HG02870 (cell line): Measurements from ENCODE around the gene POLR2H.
A peak's percentile ranks its signal among the peaks of the same experiment; 100 is the strongest.

ENCODE experiments used
- ATAC-seq: cut with Tn5 transposase; IDR thresholded peaks from one replicate; pipeline ENCODE4 v1.9.1; 2021; ENCODE audit warnings: mild to moderate bottlenecking, moderate library complexity; ENCODE audit not compliant: unreplicated experiment

POLR2H gene

DNA sequence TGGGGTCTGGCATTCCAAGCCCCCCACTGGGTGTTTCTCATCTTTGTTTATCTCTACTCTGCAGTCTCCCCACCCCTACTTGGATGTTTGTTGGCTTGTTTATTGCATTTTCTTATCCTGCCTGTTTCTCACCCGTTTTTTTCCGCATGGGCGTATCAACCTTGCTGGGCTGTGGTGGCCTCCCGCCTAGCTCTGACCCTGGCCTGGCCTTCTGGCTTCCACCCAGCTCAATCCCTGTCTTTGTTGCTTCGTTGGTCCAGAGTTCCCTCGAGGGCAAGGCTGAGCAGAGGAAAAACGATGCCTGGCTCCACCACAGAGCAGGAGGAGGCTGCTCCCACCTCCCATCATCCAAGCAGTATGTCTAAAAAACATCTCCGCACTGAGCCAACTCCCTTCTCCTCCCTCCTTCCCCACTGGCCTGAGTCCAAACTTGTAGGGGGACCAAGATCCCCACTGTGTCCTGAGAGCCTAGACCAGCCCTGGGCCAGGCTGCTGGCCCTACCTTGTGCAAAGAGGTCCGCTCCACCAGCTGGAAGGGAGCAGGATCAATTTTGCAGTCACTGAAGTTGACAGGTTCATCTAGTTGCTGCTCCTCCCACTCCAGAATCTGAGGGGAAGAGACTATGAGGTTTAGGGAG lies 9.9 kb upstream of the POLR2H start:
- ATAC-seq = no peak

- no peak for ATAC-seq
Measured at GRCh38 chr3:184352149-184352785, 9.2 kb upstream of the POLR2H start.

DNA sequence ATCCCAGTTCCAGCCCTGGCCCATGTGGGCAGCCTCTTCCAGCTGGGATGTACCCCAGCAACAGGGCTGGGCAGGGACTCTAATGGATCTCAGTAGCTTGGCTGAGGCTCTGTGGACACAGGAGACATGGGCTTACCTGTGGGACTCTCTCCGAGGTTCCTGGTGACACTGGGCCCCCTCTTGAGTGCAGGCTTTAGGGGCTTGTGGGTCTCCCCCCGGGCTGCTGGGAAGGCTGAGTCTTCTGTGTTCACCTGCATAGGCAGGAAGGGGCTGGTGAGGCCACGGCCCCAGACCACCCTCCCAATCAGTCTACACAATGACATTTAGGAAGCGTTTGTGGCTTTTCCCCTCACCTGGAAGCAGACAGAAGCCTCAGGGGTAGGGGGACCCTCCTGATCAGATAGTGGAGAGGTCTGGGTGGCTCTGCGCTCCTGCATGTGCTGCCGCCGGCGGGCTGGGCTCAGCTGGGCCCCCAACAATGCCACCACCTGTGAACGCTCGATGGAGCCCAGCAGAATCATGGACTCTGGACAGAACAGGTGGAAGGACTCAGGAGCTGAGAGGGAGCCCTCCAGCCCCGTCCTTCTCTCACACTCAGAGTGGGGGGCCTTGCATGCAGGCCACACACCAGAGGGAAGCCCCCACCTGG lies 8.5 kb upstream of the POLR2H start:
- no peak for ATAC-seq

DNA sequence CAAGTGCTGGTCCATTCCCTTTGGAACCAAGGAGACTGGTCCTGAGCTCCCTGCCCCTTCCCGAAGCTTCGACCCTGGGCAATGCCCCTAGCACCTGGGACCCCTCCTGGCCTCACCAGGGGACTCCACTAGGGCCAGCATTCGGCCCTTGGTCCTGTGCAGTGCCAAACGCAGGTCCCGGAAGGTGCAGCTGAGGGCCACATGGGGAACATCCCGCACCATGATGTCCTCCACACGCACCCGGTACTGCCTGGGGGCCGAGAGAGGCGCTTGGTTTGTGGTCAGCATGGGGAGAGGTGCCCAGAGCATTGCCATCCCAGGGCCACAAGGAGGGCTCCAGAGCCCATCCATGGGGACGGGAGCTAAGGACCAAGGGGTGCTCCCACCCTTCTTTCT lies 8.0 kb upstream of the POLR2H start:
- no peak for ATAC-seq

GRCh38 chr3:184354121-184354728 lies 7.3 kb upstream of the POLR2H start:
- no peak for ATAC-seq

DNA sequence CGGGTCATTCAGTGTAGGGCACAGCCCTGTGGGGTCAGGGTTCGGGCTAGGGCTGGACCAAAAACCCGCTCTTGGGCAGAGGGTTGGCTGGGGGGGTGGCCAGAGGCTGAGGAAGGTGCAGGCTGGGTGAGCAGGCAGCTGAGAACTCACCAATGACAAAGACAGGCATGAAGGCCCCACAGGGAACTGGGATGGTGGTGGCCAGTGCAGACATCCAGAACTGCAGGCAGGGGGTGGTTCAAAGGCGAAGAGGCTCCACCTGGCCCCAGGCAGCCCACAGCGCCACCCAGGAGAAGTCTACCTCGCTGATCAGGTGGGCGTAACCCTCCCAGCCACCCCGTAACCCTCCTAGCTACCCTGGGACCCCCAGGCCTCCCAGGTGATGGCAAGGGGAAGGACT lies 6.8 kb upstream of the POLR2H start:
- ATAC-seq = no peak

GRCh38 chr3:184355261-184356040 lies 6.1 kb upstream of the POLR2H start:
- no peak for ATAC-seq

- ATAC-seq = no peak
Measured at GRCh38 chr3:184357248-184358123, 4.0 kb upstream of the POLR2H start.

GRCh38 chr3:184358124-184358767 lies 3.3 kb upstream of the POLR2H start:
- no peak for ATAC-seq

- no peak for ATAC-seq
Measured at GRCh38 chr3:184358921-184359350, 2.6 kb upstream of the POLR2H start.

- no peak for ATAC-seq
Measured at GRCh38 chr3:184359610-184360009, 1.9 kb upstream of the POLR2H start.

DNA sequence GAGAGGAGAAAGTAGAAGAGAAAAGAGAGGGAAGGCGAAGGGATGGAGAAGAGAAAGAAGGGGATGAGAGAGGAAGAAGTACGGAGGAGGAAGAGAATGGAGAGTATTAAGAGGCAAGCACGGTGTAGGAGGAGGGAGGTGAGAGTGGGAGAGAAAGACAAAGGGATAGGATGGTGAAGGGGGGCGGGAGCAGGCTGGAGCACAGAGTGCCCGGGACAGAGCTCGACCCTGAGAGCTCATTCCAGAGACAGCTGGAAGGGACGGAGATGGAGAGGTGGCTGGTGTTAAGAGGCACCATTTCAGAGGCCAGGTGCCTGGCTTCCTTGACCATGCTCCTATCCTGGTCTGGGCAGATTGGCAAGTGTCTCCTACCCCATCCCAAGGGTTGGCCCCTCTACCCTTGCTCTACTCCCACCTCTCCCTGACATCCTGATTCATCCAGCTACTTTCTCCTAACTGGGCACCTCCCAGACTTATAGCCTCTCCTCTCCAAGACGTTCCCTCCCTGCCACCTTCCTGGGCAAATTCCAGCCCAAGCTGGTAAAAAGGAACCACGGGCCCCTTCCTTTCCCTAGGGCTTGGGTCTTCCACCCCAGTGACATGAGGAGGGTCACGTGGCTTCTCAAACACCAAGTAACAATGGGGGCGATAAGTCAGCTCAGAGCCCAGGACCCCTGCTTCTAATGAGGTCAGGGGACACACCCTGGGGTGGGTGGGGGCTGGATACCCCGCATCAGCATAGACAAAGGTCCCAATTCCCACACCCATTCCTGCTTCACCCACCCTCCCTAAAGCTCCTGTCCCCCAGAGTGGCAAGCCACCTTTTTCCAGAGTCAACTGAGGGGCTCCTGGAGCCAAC lies 1.2 kb upstream of the POLR2H start:
- ATAC-seq = no peak

DNA sequence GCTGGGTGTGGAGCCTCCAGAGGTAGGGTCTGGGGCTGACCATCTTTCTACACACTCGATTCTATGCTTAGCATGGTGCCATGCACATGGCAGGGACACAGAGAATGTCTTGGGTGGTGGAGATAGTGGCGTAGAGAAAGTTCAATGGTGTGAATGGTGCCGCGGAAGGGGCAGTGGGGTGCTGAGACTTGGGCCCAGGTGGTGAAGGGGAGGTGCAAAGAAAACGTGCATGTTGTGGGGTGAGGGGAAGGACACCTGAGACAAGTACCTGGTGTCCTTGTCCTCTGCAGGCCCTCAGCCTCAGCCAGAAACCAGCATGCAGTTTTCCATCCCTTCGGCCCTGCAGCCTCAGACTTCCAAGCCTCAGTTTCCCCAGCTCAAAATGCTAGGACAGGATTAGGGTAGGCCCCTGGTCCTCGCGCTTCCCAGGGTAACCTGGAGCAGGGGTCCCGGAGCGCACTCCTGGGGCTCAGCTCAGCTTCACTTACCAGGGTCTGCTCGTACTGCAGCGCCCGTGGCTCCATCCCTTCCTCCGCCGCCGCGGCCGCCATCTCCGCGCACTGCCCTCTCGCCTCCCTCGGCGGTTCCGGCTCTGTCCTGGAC lies 480 bp upstream of the POLR2H start:
- ATAC-seq = peak; percentile 2

- ATAC-seq = peak; percentile 1
Measured at GRCh38 chr3:184361932-184362667, 590 bp downstream of the POLR2H start.

GRCh38 chr3:184362668-184363546 lies 1.4 kb downstream of the POLR2H start:
- ATAC-seq = peak; percentile 80

GRCh38 chr3:184366619-184367289 lies 5.2 kb downstream of the POLR2H start:
- no peak for ATAC-seq
